ENCODE measurements around the gene KIF25.

KIF25 gene, protein sequence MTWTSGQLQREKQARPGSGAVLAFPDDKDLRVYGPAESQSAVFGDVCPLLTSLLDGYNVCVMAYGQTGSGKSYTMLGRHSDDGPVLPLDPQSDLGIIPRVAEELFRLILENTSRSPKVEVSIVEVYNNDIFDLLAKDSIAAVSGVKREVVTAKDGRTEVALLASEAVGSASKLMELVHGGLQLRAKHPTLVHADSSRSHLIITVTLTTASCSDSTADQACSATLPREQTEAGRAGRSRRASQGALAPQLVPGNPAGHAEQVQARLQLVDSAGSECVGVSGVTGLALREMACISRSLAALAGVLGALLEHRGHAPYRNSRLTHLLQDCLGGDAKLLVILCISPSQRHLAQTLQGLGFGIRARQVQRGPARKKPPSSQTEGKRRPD

DNA sequence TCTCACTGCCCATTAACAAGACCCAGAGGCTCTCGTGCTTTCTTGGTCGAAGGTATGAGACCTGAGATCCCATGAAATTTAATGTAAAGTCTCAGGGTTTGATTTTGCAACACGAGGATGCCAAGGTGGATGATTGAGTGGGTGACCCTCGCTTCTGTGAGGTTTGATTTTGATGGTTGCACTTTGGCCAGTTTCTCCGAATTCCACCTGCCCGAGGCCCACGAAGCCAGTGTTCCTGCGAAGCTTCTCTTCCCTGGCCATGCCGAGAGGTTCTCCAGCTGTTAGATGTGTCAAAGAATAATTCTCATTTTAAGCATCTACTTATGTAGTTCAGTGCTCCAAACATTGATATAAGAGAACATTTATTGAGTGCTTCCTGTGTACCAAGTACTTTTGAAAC is at the start of gene KIF25:
KIF25 (plus strand) TSS at position 30 of the 400 bp plus-strand sequence. CDS start 31,915 bp downstream, outside the sequence.
- no peak for DNase-seq

DNA sequence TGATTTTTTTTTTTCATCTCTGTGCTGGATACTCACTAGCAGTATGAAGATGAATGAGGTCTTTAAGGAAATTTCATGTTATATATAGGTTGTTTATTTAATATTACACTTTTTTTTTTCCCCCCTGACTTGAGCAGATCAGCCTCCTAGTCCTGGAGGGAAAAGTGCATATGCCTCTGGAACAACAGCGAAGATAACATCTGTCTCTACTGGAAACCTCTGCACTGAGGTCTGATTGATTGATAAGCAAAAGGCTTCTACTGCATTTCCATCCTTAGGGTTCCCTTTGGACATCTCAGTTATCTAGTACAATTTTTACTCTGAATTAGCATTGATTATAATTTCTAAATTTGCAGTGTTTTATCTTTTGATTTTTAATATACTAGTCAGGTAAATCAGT is 49.8 kb upstream of the KIF25 start:
- DNase-seq: no peak

DNA sequence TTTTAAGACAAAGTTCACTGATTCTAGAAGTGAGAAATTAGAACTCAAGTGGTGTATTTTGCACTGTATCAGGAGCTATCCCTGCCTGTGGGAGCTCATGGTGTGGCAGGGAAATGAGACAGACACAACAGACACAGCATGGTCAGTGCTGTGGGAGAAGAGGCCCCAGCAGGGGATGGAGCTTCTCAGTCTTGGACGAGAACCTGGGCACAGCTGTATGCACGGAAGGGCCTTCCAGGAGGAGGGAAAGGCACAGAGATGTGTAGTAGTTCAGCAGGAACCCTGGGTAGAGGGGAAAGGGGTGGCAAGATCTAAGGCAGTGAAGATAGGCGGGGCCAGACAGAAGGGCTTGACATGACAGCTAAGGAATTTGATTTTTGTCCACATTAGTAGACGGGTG is 48.8 kb upstream of the KIF25 start:
- DNase-seq: no peak

DNA sequence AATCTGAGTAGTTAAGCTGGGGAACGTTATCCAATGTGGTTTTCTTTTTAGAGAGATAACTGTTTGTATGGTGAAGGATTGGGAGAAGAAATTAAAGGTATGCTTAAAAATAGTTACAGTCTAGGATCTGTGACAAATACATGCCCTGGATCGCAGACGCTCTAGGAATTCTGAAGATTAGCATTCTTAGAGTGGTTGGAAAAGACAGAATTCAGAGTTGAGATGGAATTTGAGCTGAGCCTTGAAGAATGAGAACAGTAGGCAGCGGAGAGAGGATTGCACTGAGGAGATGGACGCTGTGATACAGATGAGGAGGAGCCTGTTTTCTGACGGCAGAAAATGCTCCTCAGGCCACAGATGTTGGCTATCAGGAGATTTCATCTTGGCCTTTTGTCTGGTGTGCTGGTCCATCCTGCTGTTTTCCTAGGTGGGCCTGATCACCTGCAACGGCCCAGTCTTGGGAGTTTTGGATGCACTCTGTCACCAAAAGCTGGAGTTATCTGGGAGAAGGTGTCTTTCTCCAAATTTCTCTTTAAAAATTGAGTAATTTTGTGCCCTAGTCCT is 48.3 kb upstream of the KIF25 start:
- DNase-seq: no peak

DNA sequence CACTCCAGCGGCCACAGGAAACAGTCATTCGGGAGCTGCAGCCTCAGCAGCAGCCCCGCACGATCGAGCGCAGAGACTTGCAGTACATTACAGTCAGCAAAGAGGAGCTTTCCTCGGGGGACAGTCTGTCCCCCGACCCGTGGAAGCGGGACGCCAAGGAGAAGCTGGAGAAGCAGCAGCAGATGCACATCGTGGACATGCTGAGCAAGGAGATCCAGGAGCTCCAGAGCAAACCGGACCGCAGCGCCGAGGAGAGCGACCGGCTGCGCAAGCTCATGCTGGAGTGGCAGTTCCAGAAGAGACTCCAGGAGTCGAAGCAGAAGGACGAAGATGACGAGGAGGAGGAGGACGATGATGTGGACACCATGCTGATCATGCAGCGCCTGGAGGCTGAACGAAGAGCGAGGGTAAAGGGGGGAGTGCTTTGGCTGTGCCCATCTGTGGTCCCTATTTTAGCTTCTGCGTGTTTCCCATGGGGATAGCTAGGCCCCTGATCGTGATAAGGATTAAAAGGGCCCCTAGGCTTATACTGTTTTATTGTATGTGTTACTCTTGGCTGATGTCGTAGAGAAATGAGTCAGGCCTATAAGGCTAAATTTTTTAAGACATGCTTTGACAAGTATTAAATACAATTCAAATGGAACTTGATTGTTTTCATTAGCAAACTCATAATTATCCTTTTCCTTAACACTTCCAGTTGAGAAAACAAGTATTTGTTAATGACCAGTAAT is 45.5 kb upstream of the KIF25 start:
- no peak for DNase-seq

DNA sequence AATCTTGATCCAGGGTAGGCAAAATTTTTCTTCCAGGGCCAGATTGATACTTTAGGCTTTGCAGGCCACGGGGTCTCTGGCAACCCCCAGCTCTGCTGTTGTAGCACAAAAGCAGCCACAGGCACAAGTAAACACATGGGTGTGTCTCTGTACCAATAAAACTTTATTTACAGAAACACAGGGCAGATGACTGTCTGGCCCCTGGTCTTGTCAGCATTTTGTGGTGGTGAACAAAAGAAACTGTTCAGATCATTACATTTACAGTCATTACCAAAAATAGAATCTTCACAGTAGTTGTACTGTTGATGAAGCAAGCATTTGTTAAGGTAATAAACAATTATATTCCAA is 45.0 kb upstream of the KIF25 start:
- DNase-seq: no peak

DNA sequence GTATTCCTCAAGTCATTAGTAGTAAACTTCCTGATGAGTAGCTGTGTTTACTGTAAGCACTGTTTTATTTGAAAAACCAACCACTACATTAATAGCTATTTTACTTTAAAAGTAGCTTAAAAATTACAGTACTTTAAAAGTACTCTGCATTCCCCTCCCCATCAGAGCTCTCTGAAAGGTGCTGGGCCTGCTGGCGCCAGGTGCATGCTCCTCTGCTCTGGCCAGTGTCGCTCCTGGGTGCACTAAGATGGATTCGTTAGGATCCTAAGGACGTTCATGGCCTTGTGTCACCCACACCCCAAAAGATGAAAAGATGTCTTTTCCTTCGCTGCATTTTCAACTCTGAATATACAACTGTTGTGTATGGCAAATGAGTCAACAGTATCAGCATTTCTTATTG is 43.9 kb upstream of the KIF25 start:
- no peak for DNase-seq

GRCh38 chr6:167954151-167954550 is 43.3 kb upstream of the KIF25 start:
- DNase-seq: no peak

GRCh38 chr6:167956491-167956890 is 41.0 kb upstream of the KIF25 start:
- DNase-seq: no peak

- DNase-seq: no peak
These were observed 40.4 kb upstream of the KIF25 start for GRCh38 chr6:167956983-167957492.

GRCh38 chr6:167957626-167958025 is 39.8 kb upstream of the KIF25 start:
- DNase-seq: no peak

GRCh38 chr6:167960579-167960978 is 36.9 kb upstream of the KIF25 start:
- no peak for DNase-seq

- DNase-seq: no peak
These were observed 34.8 kb upstream of the KIF25 start for GRCh38 chr6:167962711-167963110.

DNA sequence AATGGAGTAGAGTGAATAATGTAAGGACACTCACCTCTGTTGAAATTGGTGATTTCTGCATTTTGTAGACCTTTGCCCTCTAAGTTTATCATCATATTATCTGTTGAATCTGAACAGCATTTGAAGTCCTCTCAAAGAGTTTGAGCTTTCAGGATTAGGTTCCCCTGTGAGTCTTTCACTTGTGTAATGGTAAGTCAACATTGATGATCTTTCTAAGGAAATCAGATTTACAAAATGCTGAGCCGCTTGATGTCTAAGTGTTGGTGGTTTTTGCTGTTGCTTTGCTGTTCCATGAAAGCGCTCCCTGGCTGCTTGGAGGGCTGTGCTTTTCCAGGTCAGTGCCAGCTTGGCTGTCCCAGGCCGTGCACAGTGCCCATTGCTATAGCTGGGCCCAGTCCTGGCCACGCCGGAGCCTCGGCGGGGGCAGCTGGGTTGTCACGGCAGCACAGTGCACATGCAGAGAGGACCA is 33.8 kb upstream of the KIF25 start:
- DNase-seq: no peak

DNA sequence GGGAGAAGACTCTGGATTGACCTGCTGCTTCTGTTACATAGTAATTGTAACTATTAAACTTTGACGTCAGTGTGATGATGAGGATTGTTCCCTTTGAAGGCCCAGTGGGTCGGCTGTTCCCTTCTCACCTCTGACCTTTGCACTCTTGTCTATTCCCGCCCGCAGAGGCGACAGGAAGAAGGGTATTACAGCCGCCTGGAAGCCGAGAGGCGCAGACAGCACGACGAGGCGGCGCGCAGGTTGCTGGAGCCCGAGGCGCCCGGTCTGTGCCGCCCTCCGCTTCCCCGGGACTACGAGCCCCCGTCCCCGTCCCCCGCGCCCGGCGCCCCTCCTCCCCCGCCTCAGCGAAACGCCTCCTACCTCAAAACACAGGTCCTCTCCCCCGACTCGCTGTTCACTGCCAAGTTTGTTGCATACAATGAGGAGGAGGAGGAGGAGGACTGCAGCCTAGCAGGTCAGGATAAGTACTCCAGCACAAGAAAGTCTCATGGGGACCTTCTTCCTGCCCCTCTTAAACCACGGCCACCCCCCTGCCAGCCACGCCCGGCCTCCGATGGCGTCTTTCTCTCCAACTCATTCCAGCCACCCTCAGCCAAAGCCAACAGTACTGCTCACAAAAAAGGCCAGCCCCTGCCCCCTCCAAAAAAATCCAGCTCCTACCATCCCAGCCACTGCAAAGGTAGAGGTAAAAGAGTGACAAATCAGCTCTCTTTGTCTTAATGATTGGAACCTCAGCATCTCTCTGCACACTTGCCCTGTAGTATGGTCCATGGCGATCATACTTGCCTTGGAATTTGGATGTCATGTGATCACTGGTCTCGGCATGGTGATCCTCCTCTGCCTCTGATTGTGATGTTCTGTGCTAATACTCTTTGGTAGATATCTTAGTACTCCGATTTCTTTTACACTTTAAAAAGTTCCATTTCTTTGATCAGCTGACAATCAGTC is 31.6 kb upstream of the KIF25 start:
- DNase-seq: no peak

DNA sequence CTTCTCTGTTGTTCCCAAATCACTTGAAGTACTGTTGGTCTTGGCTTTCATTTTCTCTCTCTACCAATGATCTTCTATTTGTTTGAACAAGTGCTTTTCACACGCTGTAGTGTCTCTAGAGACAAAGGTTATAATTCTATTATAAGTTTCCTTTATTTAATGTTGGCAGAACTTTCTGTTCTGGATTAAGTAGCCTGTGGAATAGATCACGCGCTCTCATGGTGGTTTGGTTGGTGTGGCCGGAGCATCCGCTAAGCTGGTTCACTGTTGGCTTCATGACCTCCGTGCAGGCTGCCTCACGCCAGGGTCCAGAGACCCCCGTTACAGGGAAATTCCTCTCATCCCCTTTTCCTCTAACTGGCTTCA is 30.9 kb upstream of the KIF25 start:
- no peak for DNase-seq

GRCh38 chr6:167968091-167968490 is 29.4 kb upstream of the KIF25 start:
- no peak for DNase-seq

DNA sequence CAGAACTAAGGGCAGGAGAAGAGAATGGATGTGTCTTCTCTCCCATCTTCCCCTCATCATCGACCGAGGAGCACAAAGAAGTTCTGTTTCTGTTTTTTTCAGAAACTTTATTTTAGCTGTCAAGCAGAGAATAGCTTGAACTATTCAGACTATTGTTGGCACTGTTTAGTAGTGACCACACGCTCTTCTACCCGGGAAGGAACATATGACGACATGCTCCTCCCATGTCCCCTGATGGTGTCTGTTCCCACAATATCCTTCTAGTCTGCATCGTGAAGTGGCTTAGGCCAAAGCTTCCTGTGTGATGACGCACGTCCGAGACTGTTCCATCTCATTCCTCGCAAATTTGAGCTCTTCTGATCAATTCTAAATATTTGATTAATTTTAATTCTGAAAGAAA is 27.2 kb upstream of the KIF25 start:
- no peak for DNase-seq

DNA sequence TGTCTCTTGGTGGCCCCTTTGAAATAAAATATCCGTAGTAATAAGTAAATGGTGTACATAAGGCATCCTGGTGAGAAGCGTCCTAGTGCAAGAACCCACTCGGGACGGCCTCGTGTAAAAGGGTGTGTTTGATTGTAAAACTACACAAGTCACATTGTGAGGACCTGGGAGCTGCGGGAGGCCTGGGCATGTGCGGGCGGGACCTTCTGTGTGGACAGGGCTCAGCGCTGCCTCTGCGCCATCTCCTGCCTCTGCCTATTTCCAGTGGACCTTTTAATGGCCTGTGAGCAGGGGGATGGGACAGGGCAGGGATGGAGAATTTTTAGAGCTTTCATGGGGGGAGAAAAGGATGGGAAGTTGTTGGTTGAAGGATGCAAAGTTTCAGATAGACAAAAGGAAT is 25.3 kb upstream of the KIF25 start:
- no peak for DNase-seq

GRCh38 chr6:167973148-167973885 is 24.2 kb upstream of the KIF25 start:
- no peak for DNase-seq

GRCh38 chr6:167974640-167975344 is 22.7 kb upstream of the KIF25 start:
- DNase-seq: no peak
